HFFc6 (cell line): ENCODE results near the gene MRPL46. TPM values are rescaled to one million over a fixed set of nuclear protein-coding genes. Genes with fewer than 3 reads are reported as not detected.

Experiments used
- DNase-seq: peaks from one replicate; pipeline ENCODE4 v3.0.0-alpha.2; 2018
- H3K27ac Mint-ChIP-seq: 2 replicates; pipeline ENCODE4 v1.8.0; 2020; ENCODE audit warnings: mild to moderate bottlenecking, mixed read lengths
- H3K27me3 Mint-ChIP-seq: 2 replicates; pipeline ENCODE4 v1.8.0; 2021; ENCODE audit warnings: mild to moderate bottlenecking, moderate library complexity, mixed read lengths; ENCODE audit not compliant: insufficient read depth
- H3K36me3 Mint-ChIP-seq: 2 replicates; pipeline ENCODE4 v1.8.0; 2021; ENCODE audit warnings: low read depth, mixed read lengths
- H3K4me1 Mint-ChIP-seq: 2 replicates; pipeline ENCODE4 v1.8.0; 2020; ENCODE audit warnings: low read depth, mixed read lengths
- H3K4me3 Mint-ChIP-seq: 2 replicates; pipeline ENCODE4 v1.8.0; 2020; ENCODE audit warnings: mild to moderate bottlenecking, moderate library complexity, mixed read lengths
- H3K9me3 Mint-ChIP-seq: 2 replicates; pipeline ENCODE4 v1.8.0; 2020; ENCODE audit warnings: mild to moderate bottlenecking, mixed read lengths
- total RNA-seq, 6 experiments: library from RNA; stranded (reverse); fragmentation: NEBNext Ultra II Directional; extraction: Animal tissue kit (Norgen Biotek cat#: 25700); gene quantifications; 2 replicates in 1 of 6; 3 replicates in 5 of 6; pipeline ENCODE4 v1.2.3, GENCODE V29; 2021
- TF ChIP-seq, protein P1 (sequence below): fragments of 200-600 bp; sonication (generic); IDR thresholded peaks from 2 replicates; pipeline ENCODE4 v1.5.0; 2021; ENCODE audit warnings: antibody characterized with exemption, mild to moderate bottlenecking

Gene MRPL46
- total RNA-seq, 6 experiments from 2014 or later, result 27.3 to 31.3 (median 29.0) TPM

DNA sequence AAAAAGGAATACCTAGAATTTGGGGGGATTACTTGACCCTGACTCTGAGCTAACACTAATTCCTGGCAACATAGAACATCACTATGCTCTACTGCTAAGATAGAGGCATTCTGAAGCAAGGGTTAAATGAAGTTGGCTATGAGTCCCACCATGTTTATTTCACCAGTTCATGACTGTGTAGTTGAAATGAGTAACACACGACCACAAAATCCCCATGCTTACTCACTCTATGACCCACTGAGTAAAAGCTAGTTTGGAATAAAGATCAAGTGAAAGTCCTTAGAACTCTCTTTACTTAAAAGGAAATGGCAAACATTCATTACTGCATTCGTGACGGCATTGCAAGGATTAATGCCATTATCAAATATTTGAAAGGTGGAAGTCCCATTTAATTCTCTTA lies 47.4 kb downstream of the MRPL46 start:
- DNase-seq, result peak; percentile 39
- no peaks in the 10 kb centered on the region for H3K9me3 Mint-ChIP-seq
- TF ChIP-seq, protein P1, sequence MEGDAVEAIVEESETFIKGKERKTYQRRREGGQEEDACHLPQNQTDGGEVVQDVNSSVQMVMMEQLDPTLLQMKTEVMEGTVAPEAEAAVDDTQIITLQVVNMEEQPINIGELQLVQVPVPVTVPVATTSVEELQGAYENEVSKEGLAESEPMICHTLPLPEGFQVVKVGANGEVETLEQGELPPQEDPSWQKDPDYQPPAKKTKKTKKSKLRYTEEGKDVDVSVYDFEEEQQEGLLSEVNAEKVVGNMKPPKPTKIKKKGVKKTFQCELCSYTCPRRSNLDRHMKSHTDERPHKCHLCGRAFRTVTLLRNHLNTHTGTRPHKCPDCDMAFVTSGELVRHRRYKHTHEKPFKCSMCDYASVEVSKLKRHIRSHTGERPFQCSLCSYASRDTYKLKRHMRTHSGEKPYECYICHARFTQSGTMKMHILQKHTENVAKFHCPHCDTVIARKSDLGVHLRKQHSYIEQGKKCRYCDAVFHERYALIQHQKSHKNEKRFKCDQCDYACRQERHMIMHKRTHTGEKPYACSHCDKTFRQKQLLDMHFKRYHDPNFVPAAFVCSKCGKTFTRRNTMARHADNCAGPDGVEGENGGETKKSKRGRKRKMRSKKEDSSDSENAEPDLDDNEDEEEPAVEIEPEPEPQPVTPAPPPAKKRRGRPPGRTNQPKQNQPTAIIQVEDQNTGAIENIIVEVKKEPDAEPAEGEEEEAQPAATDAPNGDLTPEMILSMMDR, result no peak
- no peak overlapping the region for H3K27ac Mint-ChIP-seq
- H3K36me3 Mint-ChIP-seq, result no peaks in the 10 kb centered on the region
- H3K4me3 Mint-ChIP-seq, result no peak overlapping the region
- no peaks in the 10 kb centered on the region; the same call in 1 of the 2 replicates for H3K27me3 Mint-ChIP-seq
- H3K4me1 Mint-ChIP-seq, result no peaks in the 10 kb centered on the region

Other genes with a start within 250 kb of the MRPL46 start
- gene NTRK3, start 210.6 kb downstream of the MRPL46 start, total RNA-seq, result under 1 TPM in 1 of 6 experiments, not detected in 5; 0.02 TPM
- gene MRPS11, start 320 bp upstream of the MRPL46 start, total RNA-seq, result 10 to 100 TPM; 63.4 to 75.9 (median 69.4) TPM
- gene DET1, start 79.3 kb upstream of the MRPL46 start, total RNA-seq, result 1 to 10 TPM; 4.9 to 7.1 (median 6.2) TPM
- gene AEN, start 154.0 kb upstream of the MRPL46 start, total RNA-seq, result 10 to 100 TPM; 65.4 to 73.4 (median 67.8) TPM
- 1 to 10 TPM in 1 of 6 experiments, under 1 TPM in 5; 0.47 to 1.5 (median 0.76) TPM for gene ISG20, start 171.6 kb upstream of the MRPL46 start, total RNA-seq